Rectal smooth muscle tissue (tissue), 1 donor: ENCODE data around the gene NTN1.

Source experiments
- H3K27ac ChIP-seq: one replicate; pipeline ENCODE4 v1.7.0; 2013; ENCODE audit warnings: low read depth, low read length, inconsistent platforms
- H3K27me3 ChIP-seq: one replicate; pipeline ENCODE4 v1.7.0; 2013; ENCODE audit warnings: low read length; ENCODE audit not compliant: control insufficient read depth, insufficient read depth
- H3K36me3 ChIP-seq: one replicate; pipeline ENCODE4 v1.7.0; 2013; ENCODE audit warnings: low read length; ENCODE audit not compliant: control insufficient read depth, insufficient read depth
- H3K4me1 ChIP-seq: one replicate; pipeline ENCODE4 v1.7.0; 2013; ENCODE audit warnings: low read length; ENCODE audit not compliant: control insufficient read depth, insufficient read depth
- H3K4me3 ChIP-seq: one replicate; pipeline ENCODE4 v1.7.0; 2013; ENCODE audit warnings: low read length
- H3K9ac ChIP-seq: one replicate; pipeline ENCODE4 v1.7.0; 2013; ENCODE audit warnings: low read length

Gene NTN1

DNA sequence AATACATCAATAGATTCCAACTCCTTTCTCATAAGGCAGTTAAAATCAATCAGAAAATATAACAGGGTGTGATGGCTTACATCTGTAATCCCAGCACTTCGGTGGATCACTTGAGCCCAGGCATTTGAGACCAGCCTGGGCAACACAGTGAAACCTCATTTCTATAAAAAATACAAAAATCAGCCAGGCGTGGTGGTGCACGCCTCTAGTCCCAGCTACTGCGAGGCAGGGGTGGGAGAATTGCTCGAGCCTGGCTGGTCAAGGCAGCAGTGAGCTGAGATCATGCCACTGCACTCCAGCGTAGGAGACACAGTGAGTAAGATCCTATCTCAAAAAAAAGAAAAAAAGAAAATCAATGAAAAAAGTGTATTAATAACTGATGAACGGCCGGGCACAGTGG is 258.6 kb downstream of the NTN1 start:
- Histone ChIP-seq H3K4me1 (peaks cover 4% of the 10 kb centered on the region), H3K9ac (no peak overlapping the region), H3K4me3 (no peak overlapping the region), H3K27me3 (no peaks in the 10 kb centered on the region), H3K27ac (no peak overlapping the region), H3K36me3 (no peaks in the 10 kb centered on the region)

DNA sequence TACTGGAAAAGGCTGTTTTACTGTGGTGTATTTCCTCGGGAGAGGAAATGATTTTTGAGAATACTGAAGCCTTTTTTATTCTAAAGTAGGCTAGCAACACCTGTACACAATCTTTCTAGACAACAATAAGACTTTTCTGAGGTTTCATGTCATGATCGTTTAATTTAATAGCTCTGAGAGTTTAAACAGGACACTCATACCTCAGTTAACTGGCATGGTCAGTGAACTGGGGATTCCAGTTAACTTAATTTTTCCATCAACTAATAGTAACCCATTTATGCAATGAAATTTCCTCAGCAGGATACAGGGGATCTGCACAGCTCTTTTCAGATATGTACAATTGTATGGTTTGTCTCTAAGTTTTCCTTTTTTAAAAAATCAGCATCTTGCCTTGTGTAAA is 262.6 kb downstream of the NTN1 start:
- Histone ChIP-seq H3K4me1 (peaks cover 4% of the 10 kb centered on the region), H3K27me3 (no peaks in the 10 kb centered on the region), H3K36me3 (no peaks in the 10 kb centered on the region), H3K9ac (no peak overlapping the region), H3K4me3 (no peak overlapping the region), H3K27ac (no peak overlapping the region)

DNA sequence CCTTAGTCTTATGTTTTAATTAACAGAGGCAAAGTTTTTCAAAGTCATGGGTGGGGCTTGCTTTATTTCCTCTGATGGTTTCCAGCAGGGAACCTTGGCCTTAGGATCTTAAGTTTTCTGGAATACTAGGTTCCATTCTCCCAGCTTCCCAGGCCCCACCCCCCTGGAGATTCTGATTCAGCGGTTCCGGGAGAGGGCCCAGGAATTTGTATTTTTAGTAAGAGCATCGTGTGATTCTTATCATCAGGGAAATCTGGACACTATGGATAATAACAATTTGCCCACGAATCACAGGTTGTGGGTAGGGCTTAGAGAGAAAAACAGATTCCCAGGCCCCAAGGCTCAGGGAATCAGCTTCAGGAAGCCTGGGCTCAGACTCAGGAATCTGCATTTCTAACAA is 263.6 kb downstream of the NTN1 start:
- H3K27me3 ChIP-seq: no peaks in the 10 kb centered on the region
- no peak overlapping the region for H3K9ac ChIP-seq
- peak overlapping the region; percentile 11 for H3K27ac ChIP-seq
- H3K4me3 ChIP-seq: no peak overlapping the region
- H3K36me3 ChIP-seq: no peaks in the 10 kb centered on the region
- H3K4me1 ChIP-seq: peaks cover 4% of the 10 kb centered on the region

DNA sequence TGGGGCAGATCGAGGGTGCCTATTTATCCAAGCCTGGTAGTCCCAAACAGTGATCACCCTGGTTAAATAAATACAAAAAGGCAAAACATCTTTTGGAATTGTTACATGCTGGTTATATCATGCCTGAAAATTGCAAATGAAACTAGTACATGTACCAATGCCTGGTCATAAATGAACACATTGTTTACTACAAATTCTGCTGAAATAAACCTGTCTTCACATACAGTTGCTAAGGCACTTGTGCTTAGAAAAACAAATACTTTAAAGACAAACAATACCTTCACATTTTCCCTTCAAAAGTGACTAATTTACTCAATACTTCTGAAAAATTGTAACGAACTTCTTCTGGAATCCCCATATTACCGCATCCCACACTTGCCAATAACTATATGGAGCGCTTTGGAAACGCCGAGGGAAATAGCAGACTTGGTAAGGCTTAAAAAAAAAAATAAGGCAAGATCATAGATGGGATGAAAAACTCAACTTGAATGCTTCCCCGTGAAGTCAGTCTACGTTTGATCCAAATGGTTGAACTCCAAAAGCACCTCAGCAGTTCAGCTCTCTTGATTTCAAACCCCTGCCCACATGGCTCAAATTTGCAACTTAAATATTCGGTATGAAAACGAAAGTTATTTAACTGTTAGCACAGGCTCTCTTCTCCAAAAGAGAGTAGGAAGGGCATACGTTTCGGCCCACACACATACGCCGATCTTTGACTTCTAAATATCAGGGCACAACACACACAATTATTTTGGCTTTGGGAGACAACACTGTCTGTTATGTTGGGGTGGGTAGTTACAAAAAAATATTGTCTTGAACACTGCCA is 264.5 kb downstream of the NTN1 start:
- no peak overlapping the region for H3K4me3 ChIP-seq
- no peaks in the 10 kb centered on the region for H3K36me3 ChIP-seq
- H3K4me1 ChIP-seq: peaks cover 4% of the 10 kb centered on the region
- H3K27me3 ChIP-seq: no peaks in the 10 kb centered on the region
- H3K27ac ChIP-seq: peak overlapping the region; percentile 11
- H3K9ac ChIP-seq: no peak overlapping the region

DNA sequence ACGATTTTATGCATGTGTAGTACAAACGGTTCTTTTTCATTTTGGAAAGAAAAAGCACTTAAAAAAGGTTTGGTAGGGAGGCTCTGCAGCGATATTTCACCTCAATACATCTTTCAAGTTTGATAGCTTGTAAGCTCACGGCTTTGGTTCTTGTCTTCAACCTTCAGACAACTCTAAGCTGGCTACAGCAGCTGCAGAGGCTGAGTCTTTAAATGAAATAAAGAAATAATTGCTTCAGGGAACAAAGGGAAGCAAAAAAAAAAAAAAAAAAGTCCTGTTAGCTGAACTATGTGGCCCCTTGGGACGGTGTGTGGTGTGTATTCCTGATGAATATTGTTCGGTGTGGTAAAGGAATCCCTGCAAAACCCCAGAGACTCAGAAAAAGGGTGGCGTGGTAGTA is 265.1 kb downstream of the NTN1 start:
- no peaks in the 10 kb centered on the region for H3K27me3 ChIP-seq
- H3K9ac ChIP-seq: no peak overlapping the region
- H3K27ac ChIP-seq: no peak overlapping the region
- H3K4me3 ChIP-seq: no peak overlapping the region
- H3K36me3 ChIP-seq: no peaks in the 10 kb centered on the region
- peaks cover 4% of the 10 kb centered on the region for H3K4me1 ChIP-seq

DNA sequence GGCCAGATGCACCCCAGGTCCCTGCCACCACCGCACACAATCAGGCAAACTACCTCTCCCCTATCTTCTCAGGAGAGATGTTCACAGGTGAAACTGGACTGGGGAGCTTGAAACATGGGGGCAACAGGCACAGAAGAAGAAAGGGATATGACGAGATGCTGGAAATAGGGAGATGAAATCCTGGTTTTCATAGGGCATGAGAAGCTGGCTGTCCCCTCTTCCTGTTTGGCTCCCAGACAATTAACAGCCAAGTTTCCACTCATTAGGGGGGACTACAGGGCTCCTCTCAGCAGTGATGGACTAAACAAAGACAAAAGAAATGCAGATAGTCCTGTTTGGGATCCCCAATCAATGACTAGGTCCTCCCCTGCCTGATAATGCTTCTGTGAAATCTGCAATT is 266.0 kb downstream of the NTN1 start:
- H3K4me3 ChIP-seq: no peak overlapping the region
- H3K36me3 ChIP-seq: no peaks in the 10 kb centered on the region
- peaks cover 10% of the 10 kb centered on the region for H3K4me1 ChIP-seq
- no peaks in the 10 kb centered on the region for H3K27me3 ChIP-seq
- no peak overlapping the region for H3K27ac ChIP-seq
- no peak overlapping the region for H3K9ac ChIP-seq

DNA sequence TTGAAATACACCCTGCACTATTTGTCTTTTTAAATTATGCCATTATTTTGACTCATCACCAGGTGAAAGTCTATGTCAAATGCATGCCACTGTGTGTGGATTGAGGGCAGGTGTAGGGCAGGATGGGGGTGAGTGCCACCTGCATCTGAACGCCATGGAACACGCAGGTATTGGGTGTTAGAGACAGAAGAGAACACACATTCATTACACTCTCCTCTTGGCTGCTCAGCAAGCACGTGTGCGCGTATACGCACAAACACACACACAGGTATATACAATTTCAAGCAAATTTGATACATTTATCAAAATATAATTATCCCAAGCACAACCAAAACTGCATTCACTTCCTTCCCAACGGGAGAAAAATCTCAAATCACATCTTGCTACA is 268.9 kb downstream of the NTN1 start:
- no peak overlapping the region for H3K27ac ChIP-seq
- H3K9ac ChIP-seq: no peak overlapping the region
- H3K27me3 ChIP-seq: no peaks in the 10 kb centered on the region
- H3K36me3 ChIP-seq: no peaks in the 10 kb centered on the region
- peaks cover 17% of the 10 kb centered on the region for H3K4me1 ChIP-seq
- no peak overlapping the region for H3K4me3 ChIP-seq

DNA sequence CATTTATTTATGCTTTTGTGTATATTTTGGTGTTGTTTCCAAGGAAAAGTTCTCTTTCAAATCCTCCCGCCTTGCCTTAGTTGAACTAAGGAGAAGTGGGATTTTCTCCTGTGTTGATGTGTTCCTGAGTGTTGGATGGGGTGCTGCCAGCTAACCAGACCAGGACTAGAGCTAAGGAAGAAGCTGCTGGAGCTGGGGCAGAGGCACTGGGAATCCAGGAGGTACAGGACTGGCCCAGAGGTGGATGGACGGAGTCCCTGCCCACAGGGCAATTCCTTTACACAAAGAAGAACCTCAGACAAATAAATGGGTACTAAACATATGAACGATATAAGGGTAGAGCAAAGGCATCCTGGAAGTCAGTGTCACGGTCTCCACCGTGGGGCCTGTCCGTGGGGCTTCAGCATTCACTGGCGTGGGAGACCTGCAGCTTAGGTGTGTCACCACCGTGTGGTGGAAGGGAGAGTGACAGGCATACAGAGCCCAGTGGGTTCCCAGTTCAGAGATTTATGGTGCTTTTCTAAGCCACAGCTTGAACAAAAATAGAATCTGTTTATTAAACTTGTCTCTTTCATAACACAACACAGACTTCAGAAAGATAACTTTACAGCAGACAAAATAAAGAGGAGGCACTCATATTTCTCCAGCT is 270.7 kb downstream of the NTN1 start:
- no peak overlapping the region for H3K9ac ChIP-seq
- H3K4me3 ChIP-seq: peak overlapping the region; percentile 7
- H3K4me1 ChIP-seq: peaks cover 17% of the 10 kb centered on the region
- no peaks in the 10 kb centered on the region for H3K27me3 ChIP-seq
- H3K36me3 ChIP-seq: no peaks in the 10 kb centered on the region
- H3K27ac ChIP-seq: peak overlapping the region; percentile 29

DNA sequence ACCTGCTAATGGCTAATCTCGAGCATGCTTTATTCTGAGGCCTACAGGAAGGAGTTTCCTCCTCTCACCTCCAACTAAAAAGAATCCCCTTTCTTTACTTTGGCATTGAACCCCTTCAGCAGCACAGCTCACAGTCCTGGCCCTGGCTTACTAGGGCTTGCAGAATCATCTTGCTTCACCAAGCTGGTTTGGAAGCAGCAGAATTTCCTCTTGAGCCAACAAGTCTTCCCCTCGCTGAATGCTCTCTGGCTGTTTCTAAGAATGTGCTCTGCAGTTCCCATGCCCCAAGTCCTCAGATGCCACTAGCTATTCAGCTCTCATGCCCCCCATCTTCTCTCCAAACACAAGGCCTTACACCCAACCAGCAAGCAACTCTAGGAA is 271.2 kb downstream of the NTN1 start:
- Histone ChIP-seq H3K4me1 (peaks cover 17% of the 10 kb centered on the region), H3K36me3 (no peaks in the 10 kb centered on the region), H3K27me3 (no peaks in the 10 kb centered on the region), H3K27ac (peak overlapping the region; percentile 28), H3K9ac (no peak overlapping the region), H3K4me3 (no peak overlapping the region)
